GM19099 (cell line): ENCODE measurements around the gene SNX12.

Experiments used
- POLR2A ChIP-seq: IDR thresholded peaks from 3 replicates; pipeline ENCODE4 v1.6.1; 2011; ENCODE audit warnings: low read depth; ENCODE audit not compliant: insufficient read length; ENCODE audit errors: extremely low read depth

SNX12 gene

DNA sequence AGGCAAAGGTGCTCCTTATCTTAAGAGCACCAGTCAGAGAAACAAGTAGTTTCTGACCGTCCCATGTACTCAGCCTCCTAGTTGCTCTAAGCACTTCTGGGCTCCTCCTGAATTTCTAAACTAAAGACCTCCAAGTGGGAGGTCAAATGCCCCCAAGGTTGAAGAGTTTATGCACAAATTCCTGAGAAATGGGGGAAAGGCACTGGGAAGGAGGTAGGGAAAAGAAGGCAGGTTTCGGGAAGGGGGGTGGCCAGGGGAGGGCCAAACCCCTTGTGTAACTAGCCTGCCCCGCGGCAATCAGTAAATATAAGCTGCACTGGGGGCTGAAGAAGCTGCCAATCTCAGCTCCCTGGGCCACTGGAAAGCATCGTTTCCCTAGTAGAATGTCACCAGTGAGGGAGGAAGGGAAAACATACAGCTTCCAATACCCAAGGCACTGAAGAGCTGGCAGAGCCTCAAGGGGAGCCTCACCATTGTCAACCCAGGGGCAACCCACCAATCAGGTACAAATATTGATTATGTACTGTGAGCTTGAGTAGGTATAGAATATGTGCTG, 30.9 kb upstream of the SNX12 start:
- no peak for TF ChIP-seq POLR2A

DNA sequence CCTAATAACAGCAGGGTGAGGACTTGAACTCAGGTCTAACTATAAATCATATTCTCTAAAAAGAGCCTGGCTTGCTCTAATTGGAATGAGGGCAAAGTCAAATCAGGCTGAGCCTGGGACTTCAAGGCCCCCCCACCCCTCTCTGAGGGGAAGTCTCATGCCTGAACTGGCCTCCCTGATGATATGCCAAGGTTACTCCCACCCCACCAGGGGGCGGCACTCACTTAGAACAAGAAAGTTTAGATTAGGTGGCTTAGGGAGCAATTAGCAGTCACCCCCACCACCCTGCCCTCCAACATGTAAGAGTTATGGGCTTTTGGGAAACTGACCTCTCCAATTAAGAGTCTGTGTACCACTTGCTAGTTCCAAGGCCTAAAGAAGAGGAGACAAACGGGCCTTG, 30.2 kb upstream of the SNX12 start:
- TF ChIP-seq POLR2A, result no peak

GRCh38 chrX:71096760-71097032, 28.6 kb upstream of the SNX12 start:
- TF ChIP-seq POLR2A, result no peak

DNA sequence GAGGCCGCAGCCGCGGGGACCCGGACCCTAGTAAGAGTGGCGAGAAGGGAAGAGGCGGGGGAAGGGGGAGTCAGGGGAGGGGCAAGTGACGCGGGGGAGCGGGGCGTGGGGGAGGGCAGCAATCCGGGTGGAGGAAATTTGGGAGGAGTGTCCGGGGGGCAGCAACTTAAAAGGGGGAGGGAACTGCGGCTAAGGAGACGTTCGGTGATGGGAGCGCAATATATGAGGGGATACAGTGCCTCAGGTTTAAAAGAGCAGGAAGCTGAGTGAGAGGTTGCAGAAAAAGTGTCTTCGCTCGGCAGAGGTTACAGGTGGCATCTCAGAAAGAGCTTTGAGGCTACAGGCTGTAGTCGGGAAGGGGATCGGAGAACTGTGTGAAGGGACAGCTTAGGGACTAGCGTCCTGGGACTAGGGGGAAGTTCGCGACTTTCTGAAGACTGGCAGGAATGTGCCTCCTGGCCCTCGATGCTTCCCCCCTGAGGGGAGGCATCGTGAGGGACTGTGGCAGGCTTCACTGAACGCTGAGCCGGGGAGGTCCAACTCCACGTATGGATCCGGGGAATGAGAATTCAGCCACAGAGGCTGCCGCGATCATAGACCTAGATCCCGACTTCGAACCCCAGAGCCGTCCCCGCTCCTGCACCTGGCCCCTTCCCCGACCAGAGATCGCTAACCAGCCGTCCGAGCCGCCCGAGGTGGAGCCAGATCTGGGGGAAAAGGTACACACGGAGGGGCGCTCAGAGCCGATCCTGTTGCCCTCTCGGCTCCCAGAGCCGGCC, 28.0 kb upstream of the SNX12 start:
- no peak for TF ChIP-seq POLR2A

DNA sequence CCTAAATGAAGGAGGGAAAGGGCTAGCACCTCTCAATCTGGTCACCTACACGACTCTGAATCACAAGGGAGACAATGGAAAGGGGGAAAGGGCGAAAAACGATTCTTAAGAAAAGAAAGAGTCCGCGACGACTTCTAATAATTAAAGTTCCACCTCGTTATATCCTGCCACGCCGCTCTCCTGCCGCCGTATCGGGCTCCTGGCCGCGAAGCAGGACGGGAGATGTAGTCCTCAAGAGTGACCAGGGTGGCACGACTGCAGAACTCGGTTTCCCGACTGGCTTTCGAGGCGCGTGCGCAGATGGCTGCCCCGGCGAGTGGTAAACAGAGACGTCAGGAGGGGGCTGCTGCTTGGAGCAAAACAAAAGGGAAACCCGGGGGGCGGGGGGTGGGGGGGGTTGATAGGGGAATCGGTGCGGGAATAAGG, 27.4 kb upstream of the SNX12 start, which contains the start of gene FOXO4:
FOXO4 (plus strand) TSS at position 297 of the 426 bp plus-strand sequence. CDS start 678 bp downstream, outside the sequence.
- peak; percentile 48 for TF ChIP-seq POLR2A

GRCh38 chrX:71095033-71095432, 26.9 kb upstream of the SNX12 start:
- TF ChIP-seq POLR2A, result no peak

DNA sequence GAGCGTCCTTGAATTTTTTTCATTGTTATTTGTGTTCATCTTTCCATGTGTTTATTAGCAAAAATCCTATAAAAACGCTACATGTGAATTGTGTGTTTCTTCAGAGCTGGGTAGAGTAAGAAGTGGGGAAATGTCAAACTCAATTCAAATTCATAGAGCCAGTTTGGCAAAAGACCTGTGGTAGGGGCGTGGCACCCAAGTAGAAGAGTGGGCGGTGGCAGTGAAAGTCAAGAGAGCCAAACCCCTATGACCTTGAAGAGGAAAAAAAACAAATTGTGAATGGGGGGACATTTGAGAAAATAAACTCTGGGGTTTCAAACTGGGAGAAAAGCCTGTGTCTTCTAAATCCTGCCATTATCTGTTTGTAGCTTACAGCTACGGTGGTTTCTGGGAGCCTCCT, 23.1 kb upstream of the SNX12 start:
- no peak for TF ChIP-seq POLR2A

DNA sequence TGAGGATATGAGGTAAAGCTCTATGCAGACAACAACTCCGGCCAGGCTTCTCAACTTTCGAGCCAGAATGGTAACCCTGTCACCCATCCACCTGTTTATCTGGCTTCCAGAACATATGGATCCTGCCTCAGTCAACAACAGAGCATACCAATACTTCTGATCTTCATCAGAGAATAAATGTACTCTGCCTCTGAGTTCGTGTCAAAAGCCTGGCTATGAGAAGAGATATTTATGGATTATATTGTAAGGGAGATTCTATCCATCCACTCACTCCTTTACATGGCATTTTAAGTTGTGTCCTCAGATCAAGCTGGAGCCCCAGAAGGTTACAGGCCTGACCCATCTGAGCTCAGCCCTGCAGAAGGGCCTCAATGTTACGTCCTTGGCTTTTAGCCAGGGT, 17.8 kb upstream of the SNX12 start:
- no peak for TF ChIP-seq POLR2A

DNA sequence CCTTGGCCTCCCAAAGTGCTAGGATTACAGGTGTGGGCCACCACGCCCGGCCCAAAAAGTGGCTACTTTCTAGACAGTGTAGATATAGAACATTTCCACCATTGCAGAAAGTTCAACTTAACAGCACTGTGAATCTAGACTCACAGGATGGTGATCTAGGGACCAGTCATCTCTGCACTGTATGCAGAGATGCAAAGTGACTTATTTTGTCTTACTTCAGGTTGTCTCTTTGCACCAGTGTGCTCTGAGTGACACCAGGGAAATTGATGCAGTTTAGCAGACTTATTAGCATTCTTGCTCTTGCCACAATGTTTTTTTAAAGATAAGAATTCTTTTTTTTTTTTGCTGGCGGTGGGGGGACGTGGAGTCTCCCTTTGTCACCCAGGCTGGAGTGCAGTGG, 14.7 kb upstream of the SNX12 start:
- no peak for TF ChIP-seq POLR2A

DNA sequence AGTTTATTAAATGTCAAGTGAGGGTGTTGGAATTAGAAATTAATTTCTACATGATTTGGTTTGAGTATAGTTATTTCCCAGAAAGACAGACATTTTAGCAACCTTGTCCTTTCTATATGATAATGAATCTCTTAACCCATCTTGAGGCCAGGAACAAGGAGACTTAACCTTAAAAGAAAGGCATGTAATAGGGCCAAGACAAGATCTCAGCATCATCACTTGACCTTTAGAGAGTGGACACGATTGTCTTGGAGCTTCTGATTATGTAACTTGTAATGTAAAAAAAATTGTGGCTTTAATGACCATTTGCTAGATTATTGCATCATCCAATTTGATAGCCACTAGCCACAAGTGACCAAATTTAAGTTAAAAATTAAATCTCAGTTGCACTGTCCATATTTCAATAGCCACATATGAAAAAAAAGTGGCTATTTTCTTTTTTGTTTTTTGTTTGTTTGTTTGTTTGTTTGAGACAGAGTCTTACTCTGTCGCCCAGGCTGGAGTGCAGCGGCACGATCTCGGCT, 14.1 kb upstream of the SNX12 start:
- TF ChIP-seq POLR2A, result no peak

DNA sequence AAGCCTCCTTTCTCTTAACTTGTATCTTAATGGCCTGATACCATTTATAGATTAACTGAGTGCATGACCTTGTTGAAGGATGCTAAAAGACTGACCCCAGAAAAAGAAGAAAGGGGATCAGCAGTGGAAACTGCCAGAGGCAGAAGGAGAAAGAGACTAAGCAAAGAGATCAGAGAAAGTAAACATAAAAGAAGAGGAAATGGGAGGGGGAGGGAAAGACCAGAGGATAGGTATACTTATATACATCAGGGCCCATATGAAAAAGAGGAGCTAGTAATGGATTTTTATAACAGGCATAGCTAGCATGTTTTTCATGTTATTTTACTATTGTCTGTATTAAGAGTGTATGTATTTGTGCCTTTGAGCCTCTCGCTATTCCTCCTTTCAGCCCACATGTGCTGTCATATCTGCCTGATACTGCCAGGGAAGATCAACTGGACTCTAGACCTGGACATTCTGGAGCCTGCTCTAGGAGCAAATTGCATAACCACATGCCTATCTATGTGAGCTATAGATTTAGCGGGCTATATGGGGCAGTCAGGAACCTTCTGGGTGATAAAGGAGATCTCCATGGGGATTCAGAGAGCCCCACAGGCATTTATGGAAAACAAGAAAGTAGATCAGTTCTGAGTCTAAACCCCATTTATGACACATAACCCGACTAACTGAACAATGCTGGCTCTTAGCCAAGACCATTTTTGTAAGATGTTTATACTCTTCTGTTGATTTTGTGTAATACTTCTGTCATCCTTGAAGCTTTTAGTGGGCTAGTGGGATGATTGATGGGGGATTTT, 13.4 kb upstream of the SNX12 start:
- TF ChIP-seq POLR2A, result no peak

- no peak for TF ChIP-seq POLR2A
Measured at GRCh38 chrX:71070531-71070930, 2.4 kb upstream of the SNX12 start.

DNA sequence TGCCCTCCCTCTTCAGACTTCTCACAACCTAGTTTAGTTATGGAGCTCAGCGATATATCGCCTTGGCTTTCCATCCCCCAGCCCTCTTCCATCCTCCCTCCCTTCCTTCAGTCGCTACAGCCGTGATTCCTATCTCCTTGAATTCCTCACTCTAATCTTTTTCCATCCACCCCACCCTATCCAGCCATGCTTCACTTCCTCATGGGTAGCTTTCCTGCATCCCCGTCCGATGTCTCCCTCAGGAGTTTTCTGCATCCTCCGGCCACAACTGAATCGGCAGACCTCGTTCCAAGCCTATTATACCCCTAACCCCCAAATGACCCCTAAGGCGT, 456 bp downstream of the SNX12 start:
- no peak for TF ChIP-seq POLR2A

DNA sequence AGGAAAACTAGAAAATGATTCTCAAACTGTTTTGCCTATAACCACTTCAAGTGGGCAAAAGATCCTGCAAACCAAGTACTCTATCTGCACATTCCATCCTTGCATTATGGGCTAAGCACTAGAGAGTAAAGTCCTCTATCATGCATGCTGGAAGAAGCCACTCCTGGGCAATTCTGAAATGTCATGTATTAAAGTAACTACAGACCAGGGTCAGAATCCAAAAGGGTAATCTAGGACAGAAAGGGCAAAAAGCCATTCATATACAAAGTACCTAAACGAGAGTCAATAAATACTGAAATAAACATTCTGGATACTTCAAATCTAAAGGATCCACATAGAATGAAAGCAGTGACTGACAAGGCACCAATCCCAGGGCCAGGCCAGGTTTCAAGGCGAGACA, 1.0 kb downstream of the SNX12 start:
- TF ChIP-seq POLR2A, result no peak

DNA sequence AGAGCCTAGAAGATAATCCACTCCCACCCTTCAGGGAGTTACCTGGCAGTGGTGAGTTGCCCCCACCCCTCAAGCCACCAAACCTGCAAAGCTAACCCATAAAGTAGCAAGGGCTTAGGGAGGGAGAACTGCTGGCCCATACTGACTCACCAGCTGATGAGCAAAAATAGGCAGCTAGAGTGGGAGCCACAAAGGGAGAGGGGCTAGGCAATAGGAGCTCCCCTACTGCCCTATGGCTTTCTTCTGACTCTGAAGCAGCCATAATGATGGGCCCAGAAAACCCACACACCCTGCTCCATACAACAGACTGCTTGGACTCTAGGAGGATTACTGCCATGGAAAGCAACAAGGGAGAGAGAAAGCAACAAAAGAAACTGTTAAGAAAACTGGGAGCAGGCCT, 8.0 kb downstream of the SNX12 start:
- TF ChIP-seq POLR2A, result no peak
